ENCODE results near the gene TRIM67. TPM values are rescaled to one million over a fixed set of nuclear protein-coding genes. Genes with fewer than 3 reads are reported as not detected.

Gene TRIM67
- total and polyA plus RNA-seq, 9 of the 15 experiments (the other 6 are each of a cell fraction or from before 2014, with no cell fraction given) = 0.04 to 0.60 (median 0.31) TPM

DNA sequence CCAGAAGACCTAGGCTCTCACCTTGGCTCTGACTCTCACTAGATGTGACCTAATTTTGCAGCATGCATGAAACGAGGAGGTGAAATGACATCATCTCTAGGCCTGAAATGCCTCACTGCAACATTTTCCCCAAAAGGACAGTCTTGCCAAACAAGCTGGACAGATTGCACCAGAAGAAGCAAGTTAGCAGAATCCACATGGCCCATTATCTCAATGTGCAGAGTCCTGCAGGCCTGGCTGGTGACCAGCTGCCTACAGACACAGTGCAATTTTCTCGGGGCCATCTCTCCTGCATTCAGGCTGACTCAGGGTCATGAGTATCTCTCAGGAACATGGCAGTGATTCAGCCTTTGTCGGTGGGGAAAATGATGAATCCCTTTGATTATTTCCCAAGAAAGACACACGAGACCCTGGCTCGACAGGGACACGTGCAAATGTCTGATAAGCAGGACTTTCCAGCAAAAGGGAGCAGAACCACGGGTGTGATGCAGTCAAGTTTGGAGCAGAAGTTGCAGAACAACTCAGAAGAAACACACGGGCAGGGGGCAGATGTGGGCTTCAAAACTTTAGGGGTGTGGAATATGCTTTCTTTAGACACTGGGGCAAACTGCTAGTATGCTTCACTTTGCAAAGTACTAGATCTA lies 38.7 kb downstream of the TRIM67 start (continued):
- TF ChIP-seq C11orf30 (IDR thresholded peaks at IDR 0.05; ENCODE audit: low read depth) (peak; percentile 95), TCF3 (CRISPR knock-in tag; IDR thresholded peaks at IDR 0.05) (peak; percentile 99), MAFK (IDR thresholded peaks at IDR 0.05; ENCODE audit: low read length) (peak; percentile 79), ZNF354B (CRISPR knock-in tag; IDR thresholded peaks at IDR 0.05) (peak; percentile 59; the same call in 1 of the 2 replicates), EGR1 (conservative IDR thresholded peaks at IDR 0.05) (0 out of 2 replicates have a peak, but pooled peaks have one; percentile 16), LCOR (CRISPR knock-in tag; IDR thresholded peaks at IDR 0.05) (peak; percentile 92; the same call in 1 of the 2 replicates), FOXK1 (CRISPR knock-in tag; IDR thresholded peaks at IDR 0.05; ENCODE audit: borderline replicate concordance) (peak; percentile 92; the same call in 1 of the 2 replicates), ZZZ3 (IDR thresholded peaks at IDR 0.05) (0 out of 2 replicates have a peak, but pooled peaks have one; percentile 46), FOXK2 (conservative IDR thresholded peaks at IDR 0.05 in 1 of 2, IDR thresholded peaks at IDR 0.05 in 1 of 2; ENCODE audit: low read depth in 2 of 2) (peak; percentile 63 to 65), TBP (optimal IDR thresholded peaks at IDR 0.05; ENCODE audit: low read depth, low read length) (no peak), TEAD4 (IDR thresholded peaks at IDR 0.05; ENCODE audit: low read length) (peak; percentile 96), TEAD4 (CRISPR knock-in tag; IDR thresholded peaks at IDR 0.05; ENCODE audit: borderline replicate concordance) (no peak), NFE2 (IDR thresholded peaks at IDR 0.05; ENCODE audit: low read depth) (peak; percentile 86), TBL1XR1 (IDR thresholded peaks at IDR 0.05; ENCODE audit: low read length in 2 of 2) (peak in 1 of 2 experiments; percentile 90; a peak in 2 of 4 replicates), TRIM25 (IDR thresholded peaks at IDR 0.05; ENCODE audit: borderline replicate concordance) (no peak), HMG20A (CRISPR knock-in tag; conservative IDR thresholded peaks at IDR 0.05) (0 out of 2 replicates have a peak, but pooled peaks have one; percentile 46)
- TF ChIP-seq, protein P1, sequence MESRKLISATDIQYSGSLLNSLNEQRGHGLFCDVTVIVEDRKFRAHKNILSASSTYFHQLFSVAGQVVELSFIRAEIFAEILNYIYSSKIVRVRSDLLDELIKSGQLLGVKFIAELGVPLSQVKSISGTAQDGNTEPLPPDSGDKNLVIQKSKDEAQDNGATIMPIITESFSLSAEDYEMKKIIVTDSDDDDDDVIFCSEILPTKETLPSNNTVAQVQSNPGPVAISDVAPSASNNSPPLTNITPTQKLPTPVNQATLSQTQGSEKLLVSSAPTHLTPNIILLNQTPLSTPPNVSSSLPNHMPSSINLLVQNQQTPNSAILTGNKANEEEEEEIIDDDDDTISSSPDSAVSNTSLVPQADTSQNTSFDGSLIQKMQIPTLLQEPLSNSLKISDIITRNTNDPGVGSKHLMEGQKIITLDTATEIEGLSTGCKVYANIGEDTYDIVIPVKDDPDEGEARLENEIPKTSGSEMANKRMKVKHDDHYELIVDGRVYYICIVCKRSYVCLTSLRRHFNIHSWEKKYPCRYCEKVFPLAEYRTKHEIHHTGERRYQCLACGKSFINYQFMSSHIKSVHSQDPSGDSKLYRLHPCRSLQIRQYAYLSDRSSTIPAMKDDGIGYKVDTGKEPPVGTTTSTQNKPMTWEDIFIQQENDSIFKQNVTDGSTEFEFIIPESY (CRISPR knock-in tag; IDR thresholded peaks at IDR 0.05) = peak; percentile 81
- TF ChIP-seq, protein P2, sequence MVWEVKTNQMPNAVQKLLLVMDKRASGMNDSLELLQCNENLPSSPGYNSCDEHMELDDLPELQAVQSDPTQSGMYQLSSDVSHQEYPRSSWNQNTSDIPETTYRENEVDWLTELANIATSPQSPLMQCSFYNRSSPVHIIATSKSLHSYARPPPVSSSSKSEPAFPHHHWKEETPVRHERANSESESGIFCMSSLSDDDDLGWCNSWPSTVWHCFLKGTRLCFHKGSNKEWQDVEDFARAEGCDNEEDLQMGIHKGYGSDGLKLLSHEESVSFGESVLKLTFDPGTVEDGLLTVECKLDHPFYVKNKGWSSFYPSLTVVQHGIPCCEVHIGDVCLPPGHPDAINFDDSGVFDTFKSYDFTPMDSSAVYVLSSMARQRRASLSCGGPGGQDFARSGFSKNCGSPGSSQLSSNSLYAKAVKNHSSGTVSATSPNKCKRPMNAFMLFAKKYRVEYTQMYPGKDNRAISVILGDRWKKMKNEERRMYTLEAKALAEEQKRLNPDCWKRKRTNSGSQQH (CRISPR knock-in tag; IDR thresholded peaks at IDR 0.05) = 0 out of 2 replicates have a peak, but pooled peaks have one; percentile 42

Measured in K562 (cell line).